AG09319 (cell line): Measurements from ENCODE around the gene GPATCH8.

Experiments used
- DNase-seq: peaks from one replicate; pipeline ENCODE4 v3.0.0-alpha.2; 2010; ENCODE audit warnings: low read depth; ENCODE audit errors: extremely low read depth
- CTCF ChIP-seq: IDR thresholded peaks from 2 replicates; pipeline ENCODE4 v1.5.1; 2011; ENCODE audit warnings: low read depth, mild to moderate bottlenecking, inconsistent platforms, low read length, moderate library complexity

Gene GPATCH8

GRCh38 chr17:44348988-44349364 lies 154.2 kb downstream of the GPATCH8 start:
- no peak for DNase-seq
- TF ChIP-seq CTCF, result no peak

- TF ChIP-seq CTCF, result no peak
- DNase-seq, result no peak
Observed at GRCh38 chr17:44348234-44348987, 154.8 kb downstream of the GPATCH8 start.
